OCI-LY3 (cell line): Measurements from ENCODE around the gene SLC9A8.

Source experiments
- H2AFZ ChIP-seq: fragments of 200-600, 300-600 bp; shearing (Covaris generic); 2 replicates; pipeline ENCODE4 v1.6.0; 2014; ENCODE audit warnings: antibody characterized with exemption, low read depth, low read length
- H3K27ac ChIP-seq: fragments of 200-600, 300-600 bp; sonication (generic); 2 replicates; pipeline ENCODE4 v1.5.1; 2014; ENCODE audit warnings: mild to moderate bottlenecking, low read length, moderate library complexity, mixed read lengths
- H3K27me3 ChIP-seq: fragments of 200-600, 300-600 bp; sonication (generic); 2 replicates; pipeline ENCODE4 v1.6.1; 2014; ENCODE audit warnings: low read depth, low read length, mixed read lengths
- H3K36me3 ChIP-seq: fragments of 200-600, 300-600 bp; sonication (generic); replicated peaks from 2 replicates; pipeline ENCODE3; 2014; ENCODE audit warnings: low read depth, low read length, mixed read lengths
- H3K4me1 ChIP-seq: fragments of 300-600, 200-600 bp; sonication (generic); 2 replicates; pipeline ENCODE4 v1.6.1; 2014; ENCODE audit warnings: low read length, mixed read lengths
- H3K4me2 ChIP-seq: fragments of 200-600, 300-600 bp; sonication (generic); 2 replicates; pipeline ENCODE4 v1.6.1; 2014; ENCODE audit warnings: low read length, mixed read lengths
- H3K4me3 ChIP-seq: fragments of 300-600, 200-600 bp; sonication (generic); 2 replicates; pipeline ENCODE4 v1.5.1; 2014; ENCODE audit warnings: antibody characterized with exemption, mild to moderate bottlenecking, low read length, moderate library complexity
- H3K79me2 ChIP-seq: fragments of 300-600, 200-600 bp; shearing (Covaris generic); 2 replicates; pipeline ENCODE4 v1.6.1; 2014; ENCODE audit warnings: mild to moderate bottlenecking, low read length, mixed read lengths
- H3K9ac ChIP-seq: fragments of 300-600, 200-600 bp; shearing (Covaris generic); 2 replicates; pipeline ENCODE4 v1.6.0; 2014; ENCODE audit warnings: mild to moderate bottlenecking, low read length, moderate library complexity
- H3K9me3 ChIP-seq: fragments of 200-600, 300-600 bp; shearing (Covaris generic); 2 replicates; pipeline ENCODE4 v1.6.1; 2014; ENCODE audit warnings: low read length, mixed read lengths; ENCODE audit not compliant: insufficient read depth
- H4K20me1 ChIP-seq: fragments of 200-600, 300-600 bp; sonication (generic); 2 replicates; pipeline ENCODE4 v1.6.1; 2016; ENCODE audit warnings: low read length, mixed read lengths; ENCODE audit not compliant: insufficient read depth
- CTCF ChIP-seq: fragments of 200-600, 300-600 bp; sonication (generic); IDR thresholded peaks from 2 replicates; pipeline ENCODE4 v1.5.1; 2014; ENCODE audit warnings: antibody characterized with exemption, low read length, low read depth
- EZH2phosphoT487 ChIP-seq: fragments of 200-600 bp; shearing (Covaris generic); IDR thresholded peaks from 2 replicates; pipeline ENCODE4 v1.6.1; 2018; ENCODE audit warnings: antibody characterized with exemption, mixed run types, low read depth

Gene SLC9A8

GRCh38 chr20:49868964-49869363 lies 56.3 kb downstream of the SLC9A8 start:
- H3K9ac ChIP-seq, result no peak overlapping the region

GRCh38 chr20:49870261-49870660 lies 57.6 kb downstream of the SLC9A8 start:
- H4K20me1 ChIP-seq, result no peaks in the 10 kb centered on the region
- H3K79me2 ChIP-seq, result no peaks in the 10 kb centered on the region
- H3K27me3 ChIP-seq, result no peaks in the 10 kb centered on the region
- H2AFZ ChIP-seq, result no peak overlapping the region
- no peak overlapping the region for H3K27ac ChIP-seq
- H3K4me1 ChIP-seq, result peaks cover 5% of the 10 kb centered on the region
- no peak overlapping the region for H3K9ac ChIP-seq
- no peaks in the 10 kb centered on the region for H3K9me3 ChIP-seq
- H3K4me3 ChIP-seq, result no peak overlapping the region
- TF ChIP-seq EZH2phosphoT487 (no peak), CTCF (no peak)
- peaks cover 42% of the 10 kb centered on the region for H3K36me3 ChIP-seq
- H3K4me2 ChIP-seq, result no peak overlapping the region

More at GRCh38 chr20:49868964-49869363, 56.3 kb downstream of the SLC9A8 start:
- Histone ChIP-seq H4K20me1 (no peaks in the 10 kb centered on the region), H3K27me3 (no peaks in the 10 kb centered on the region), H3K36me3 (peaks cover 41% of the 10 kb centered on the region), H3K27ac (no peak overlapping the region), H3K9me3 (no peaks in the 10 kb centered on the region), H3K79me2 (no peaks in the 10 kb centered on the region), H3K4me1 (peaks cover 5% of the 10 kb centered on the region), H3K4me3 (no peak overlapping the region), H2AFZ (no peak overlapping the region), H3K4me2 (no peak overlapping the region)
- TF ChIP-seq EZH2phosphoT487 (no peak), CTCF (no peak)

- peaks cover 40% of the 10 kb centered on the region for H3K36me3 ChIP-seq
- no peak for TF ChIP-seq EZH2phosphoT487
- no peak for TF ChIP-seq CTCF
Measured at GRCh38 chr20:49871391-49871948, 58.8 kb downstream of the SLC9A8 start.

GRCh38 chr20:49872056-49872455 lies 59.4 kb downstream of the SLC9A8 start:
- peaks cover 39% of the 10 kb centered on the region for H3K36me3 ChIP-seq
- no peaks in the 10 kb centered on the region for H3K27me3 ChIP-seq
- H3K4me1 ChIP-seq, result peaks cover 5% of the 10 kb centered on the region
- H3K4me2 ChIP-seq, result no peak overlapping the region
- no peaks in the 10 kb centered on the region for H3K79me2 ChIP-seq
- TF ChIP-seq CTCF, result no peak
- no peaks in the 10 kb centered on the region for H3K9me3 ChIP-seq
- no peak overlapping the region for H3K9ac ChIP-seq
- no peaks in the 10 kb centered on the region for H4K20me1 ChIP-seq
- no peak overlapping the region for H3K27ac ChIP-seq
- no peak overlapping the region for H3K4me3 ChIP-seq
- H2AFZ ChIP-seq, result no peak overlapping the region

More at GRCh38 chr20:49871391-49871948, 58.8 kb downstream of the SLC9A8 start:
- Histone ChIP-seq H3K27me3 (no peaks in the 10 kb centered on the region), H3K9ac (no peak overlapping the region), H2AFZ (no peak overlapping the region), H3K79me2 (no peaks in the 10 kb centered on the region), H4K20me1 (no peaks in the 10 kb centered on the region), H3K9me3 (no peaks in the 10 kb centered on the region), H3K27ac (no peak overlapping the region), H3K4me3 (no peak overlapping the region), H3K4me2 (no peak overlapping the region), H3K4me1 (peaks cover 5% of the 10 kb centered on the region)
